HepG2 (cell line): ENCODE data around the gene PAIP2. TPM values are rescaled to one million over a fixed set of nuclear protein-coding genes. Genes with fewer than 3 reads are reported as not detected.

Experiments used
- ATAC-seq: fragments of 200-7000 bp; cut with Tn5 transposase; 3 replicates; pipeline ENCODE4 v1.9.1; 2020; ENCODE audit warnings: mild to moderate bottlenecking, moderate library complexity
- BruUV-seq: library from RNA; stranded (reverse); fragments of 400-500 nt; replicated peaks from 2 replicates; lab custom pipeline; 2021; lab: Mats Ljungman, UMichigan
- CTCF ChIA-PET: fragments of 300-600 bp; formaldehyde crosslinking; extraction: SDS; loops from one replicate; lab custom pipeline; 2021; ENCODE audit warnings: low total read pairs, inconsistent platforms, low intra/inter-chr PET ratio; lab: Yijun Ruan, JAX
- POLR2A ChIA-PET: fragments of 350-600 bp; sonication (Branson Sonifier 250); formaldehyde crosslinking; loops from one replicate; lab custom pipeline; 2020; ENCODE audit warnings: antibody characterized with exemption, inconsistent platforms; lab: Yijun Ruan, JAX
- DNase-seq: peaks from one replicate; pipeline ENCODE4 v3.0.0-alpha.2; 2015; ENCODE audit warnings: low spot score
- FAIRE-seq: peaks from 3 replicates; lab custom pipeline; 2011; peaks lifted over from hg19 to GRCh38; lab: Jason Lieb, UNC
- H2AFZ ChIP-seq: one replicate; pipeline ENCODE4 v1.6.1; 2011; ENCODE audit warnings: low read length, inconsistent platforms
- H3K27ac ChIP-seq: fragments of 300-600 bp; 3 replicates; pipeline ENCODE4 v1.8.0; 2011; ENCODE audit warnings: mixed run types, mild to moderate bottlenecking, mixed read lengths, low read length, inconsistent platforms; ENCODE audit not compliant: insufficient read depth; ENCODE audit errors: extremely low read length
- H3K27me3 ChIP-seq, 2 experiments: fragments of 200-600 bp in 1 of 2; 2 replicates in 1 of 2; 3 replicates in 1 of 2; pipeline versions ENCODE4 v1.6.0 to v1.8.0; 2011; ENCODE audit warnings: low read length in 2 of 2, mild to moderate bottlenecking in 2 of 2, moderate library complexity in 2 of 2, inconsistent platforms in 1 of 2; ENCODE audit not compliant: insufficient read depth in 2 of 2, control insufficient read depth in 1 of 2
- H3K36me3 ChIP-seq, 2 experiments: fragments of 200-600 bp in 1 of 2; replicated peaks in 1 of 2; 2 replicates in 1 of 2; 3 replicates in 1 of 2; pipeline versions ENCODE4 v1.5.1 to v1.8.0; 2011; ENCODE audit warnings: low read length in 2 of 2, inconsistent platforms in 1 of 2; ENCODE audit not compliant: insufficient read depth in 2 of 2, control insufficient read depth in 1 of 2
- H3K4me1 ChIP-seq: 2 replicates; pipeline ENCODE4 v1.5.1; 2012; ENCODE audit warnings: low read length, inconsistent platforms; ENCODE audit not compliant: insufficient read depth
- H3K4me2 ChIP-seq: 2 replicates; pipeline ENCODE4 v1.6.0; 2011; ENCODE audit warnings: low read depth, low read length, inconsistent platforms
- H3K4me3 ChIP-seq, 3 experiments: fragments of 200-600 bp in 1 of 3; sonication (generic), shearing (Covaris generic) in 1 of 3; replicated peaks in 1 of 3; 2 replicates each; pipeline ENCODE4 v1.5.1; 2011 to 2016; ENCODE audit warnings: low read length in 3 of 3, inconsistent platforms in 2 of 3, low read depth in 2 of 3, mild to moderate bottlenecking in 2 of 3, control low read depth in 1 of 3, mixed read lengths in 1 of 3; ENCODE audit not compliant: insufficient read depth in 1 of 3
- H3K79me2 ChIP-seq: one replicate; pipeline ENCODE4 v1.6.1; 2011; ENCODE audit warnings: low read length, inconsistent platforms; ENCODE audit not compliant: insufficient read depth
- H3K9ac ChIP-seq: 2 replicates; pipeline ENCODE4 v1.6.0; 2011; ENCODE audit warnings: mild to moderate bottlenecking, low read depth, low read length, inconsistent platforms; ENCODE audit not compliant: insufficient read depth
- H3K9me3 ChIP-seq: 2 replicates; pipeline ENCODE4 v1.5.1; 2012; ENCODE audit warnings: mild to moderate bottlenecking, low read length
- H4K20me1 ChIP-seq: 2 replicates; pipeline ENCODE4 v1.6.0; 2011; ENCODE audit warnings: inconsistent platforms, mild to moderate bottlenecking, low read length, moderate library complexity; ENCODE audit not compliant: insufficient read depth
- ATF7-NPFF ChIP-seq: sonication (generic); formaldehyde crosslinking; IDR thresholded peaks from 2 replicates; pipeline ENCODE4 v1.8.1; 2023; ENCODE audit warnings: mild to moderate bottlenecking, low read depth, missing genetic modification reagents, moderate library complexity
- HNF4A ChIP-seq: sonication (generic); formaldehyde crosslinking; IDR thresholded peaks from 2 replicates; pipeline ENCODE4 v1.4.0; 2020; ENCODE audit warnings: missing genetic modification reagents
- SIN3A ChIP-seq: IDR thresholded peaks from 2 replicates; pipeline ENCODE4 v1.6.1; 2011; ENCODE audit warnings: low read depth, mild to moderate bottlenecking, control low read depth, low read length, borderline replicate concordance
- ZFX ChIP-seq: sonication (generic); formaldehyde crosslinking; IDR thresholded peaks from 2 replicates; pipeline ENCODE4 v1.4.0; 2020; ENCODE audit warnings: mild to moderate bottlenecking, low read depth, missing genetic modification reagents, moderate library complexity
- ZNF616 ChIP-seq: sonication (generic); formaldehyde crosslinking; IDR thresholded peaks from 2 replicates; pipeline ENCODE4 v1.5.0; 2020; ENCODE audit warnings: low read depth, mild to moderate bottlenecking, missing genetic modification reagents
- WGBS: methylation state at CpG from one replicate; pipeline ENCODE4 v1.1.6; 2017; ENCODE audit warnings: low lambda C conversion rate; 5-methylcytosine and 5-hydroxymethylcytosine counted together
- in situ Hi-C: cut with HindIII; loops from 2 replicates; pipeline ENCODE4 v1.10.0; 2017; ENCODE audit warnings: low pct_unique_long_range_greater_than_20kb; ENCODE audit not compliant: extremely low pct_ligation_motif_present
- intact Hi-C: fragments of 100-400 bp; cut with micrococcal nuclease; formaldehyde crosslinking; loops from one replicate; pipeline ENCODE4 v1.10.0; 2022; ENCODE audit not compliant: unreplicated experiment
- polyA plus RNA-seq, 8 experiments: library from polyadenylated mRNA; depleted of rRNA in 3 of 8; stranded (reverse) in 7 of 8; unstranded in 1 of 8; fragments of >200 nt; fragmentation: Illumina TruSeq in 4 of 8; extraction: Trizol in 4 of 8; gene quantifications; 2 replicates each; pipeline versions ENCODE4 v1.2.1 to v1.2.3, GENCODE V29; 2011 to 2016; ENCODE audit warnings: low read depth in 4 of 8, missing spikeins in 1 of 8, mixed read lengths in 1 of 8; ENCODE audit not compliant: insufficient read depth in 1 of 8
- total RNA-seq, 5 experiments: library from RNA; depleted of rRNA; stranded (reverse); fragments of >200 nt; fragmentation: Illumina TruSeq; extraction: Trizol; gene quantifications; 2 replicates each; pipeline ENCODE4 v1.2.3, GENCODE V29; 2016; ENCODE audit warnings: low read depth in 1 of 5
- TF ChIP-seq, protein P1 (sequence below): sonication (generic); formaldehyde crosslinking; IDR thresholded peaks from 2 replicates; pipeline ENCODE4 v1.9.0; 2021; ENCODE audit warnings: mild to moderate bottlenecking, missing genetic modification reagents
- TF ChIP-seq, protein P2 (sequence below): IDR thresholded peaks from 2 replicates; pipeline ENCODE4 v1.6.1; 2012; ENCODE audit warnings: low read length, improper control_type of control experiment
- TF ChIP-seq, protein P3 (sequence below): fragments of 450-650 bp; IDR thresholded peaks from 2 replicates; pipeline ENCODE4 v1.6.1; 2017

The PAIP2 gene
- total and polyA plus RNA-seq, 2 of the 13 experiments (the other 11 are each of a cell fraction or from before 2014, with no cell fraction given), result 61.5 to 76.3 TPM

DNA sequence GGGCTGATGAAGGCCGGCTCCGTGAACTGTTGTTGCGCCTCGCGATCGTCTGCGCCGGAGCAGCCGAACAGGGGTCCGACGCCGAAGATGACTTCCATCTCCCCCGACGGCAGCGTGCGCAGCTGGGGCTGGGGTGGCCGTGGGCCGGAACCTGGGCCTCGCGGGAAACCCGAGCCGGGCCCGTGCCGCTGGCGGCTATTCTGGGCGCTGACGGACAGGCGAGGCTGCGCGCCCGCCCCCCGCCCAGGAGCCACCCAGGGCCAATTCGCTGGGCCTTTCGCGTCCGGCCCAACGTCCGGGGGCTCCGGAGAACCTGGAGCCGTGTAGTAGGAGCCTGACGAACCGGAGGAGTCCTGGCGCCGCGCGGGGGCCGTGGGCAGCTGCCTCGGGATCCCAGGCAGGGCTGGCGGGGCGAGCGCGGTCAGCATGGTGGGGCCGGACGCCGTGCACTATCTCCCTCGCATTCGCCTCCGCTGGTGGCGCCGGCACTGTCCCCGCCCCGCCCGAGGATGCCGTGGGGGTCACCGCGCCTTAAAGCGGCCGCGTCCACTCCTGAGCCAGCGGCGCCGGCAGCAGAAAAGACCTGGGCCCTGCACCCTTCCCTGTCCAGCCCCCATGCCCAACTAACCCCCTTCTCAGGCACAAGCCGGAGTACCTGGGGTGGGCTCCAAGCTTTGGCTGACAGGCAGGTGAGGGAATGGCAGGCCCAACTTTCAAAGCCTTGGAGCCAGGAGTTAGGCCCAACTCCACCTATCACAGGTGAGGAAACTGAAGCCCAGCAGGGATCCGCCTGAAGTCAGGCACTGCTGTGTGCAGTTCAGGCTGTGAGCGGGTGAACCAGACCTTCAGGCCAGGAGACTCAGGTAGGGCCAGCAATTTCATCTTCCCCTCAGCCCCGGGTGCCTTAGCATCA, 53.3 kb downstream of the PAIP2 start, which contains the start of gene PROB1:
Gene PROB1 (minus strand): TSS at position 451 of the 913 bp plus-strand sequence. CDS start 23 bp downstream, at position 428.
- in situ Hi-C loops, result no loop called here
- no peak for ATAC-seq
- WGBS, result 98% methylated on average over 33 of the region's 76 CpGs
- intact Hi-C loops, result no loop called here
- H3K4me1 ChIP-seq, result peaks cover 23% of the 10 kb centered on the region
- H3K27ac ChIP-seq, result no peak within 1 kb of the TSS
- no peaks in the 10 kb centered on the region for H3K36me3 ChIP-seq
- no peak for TF ChIP-seq ATF7-NPFF (CRISPR knock-in tag)
- no peak for TF ChIP-seq ZNF616 (CRISPR knock-in tag)
- TF ChIP-seq, protein P1, sequence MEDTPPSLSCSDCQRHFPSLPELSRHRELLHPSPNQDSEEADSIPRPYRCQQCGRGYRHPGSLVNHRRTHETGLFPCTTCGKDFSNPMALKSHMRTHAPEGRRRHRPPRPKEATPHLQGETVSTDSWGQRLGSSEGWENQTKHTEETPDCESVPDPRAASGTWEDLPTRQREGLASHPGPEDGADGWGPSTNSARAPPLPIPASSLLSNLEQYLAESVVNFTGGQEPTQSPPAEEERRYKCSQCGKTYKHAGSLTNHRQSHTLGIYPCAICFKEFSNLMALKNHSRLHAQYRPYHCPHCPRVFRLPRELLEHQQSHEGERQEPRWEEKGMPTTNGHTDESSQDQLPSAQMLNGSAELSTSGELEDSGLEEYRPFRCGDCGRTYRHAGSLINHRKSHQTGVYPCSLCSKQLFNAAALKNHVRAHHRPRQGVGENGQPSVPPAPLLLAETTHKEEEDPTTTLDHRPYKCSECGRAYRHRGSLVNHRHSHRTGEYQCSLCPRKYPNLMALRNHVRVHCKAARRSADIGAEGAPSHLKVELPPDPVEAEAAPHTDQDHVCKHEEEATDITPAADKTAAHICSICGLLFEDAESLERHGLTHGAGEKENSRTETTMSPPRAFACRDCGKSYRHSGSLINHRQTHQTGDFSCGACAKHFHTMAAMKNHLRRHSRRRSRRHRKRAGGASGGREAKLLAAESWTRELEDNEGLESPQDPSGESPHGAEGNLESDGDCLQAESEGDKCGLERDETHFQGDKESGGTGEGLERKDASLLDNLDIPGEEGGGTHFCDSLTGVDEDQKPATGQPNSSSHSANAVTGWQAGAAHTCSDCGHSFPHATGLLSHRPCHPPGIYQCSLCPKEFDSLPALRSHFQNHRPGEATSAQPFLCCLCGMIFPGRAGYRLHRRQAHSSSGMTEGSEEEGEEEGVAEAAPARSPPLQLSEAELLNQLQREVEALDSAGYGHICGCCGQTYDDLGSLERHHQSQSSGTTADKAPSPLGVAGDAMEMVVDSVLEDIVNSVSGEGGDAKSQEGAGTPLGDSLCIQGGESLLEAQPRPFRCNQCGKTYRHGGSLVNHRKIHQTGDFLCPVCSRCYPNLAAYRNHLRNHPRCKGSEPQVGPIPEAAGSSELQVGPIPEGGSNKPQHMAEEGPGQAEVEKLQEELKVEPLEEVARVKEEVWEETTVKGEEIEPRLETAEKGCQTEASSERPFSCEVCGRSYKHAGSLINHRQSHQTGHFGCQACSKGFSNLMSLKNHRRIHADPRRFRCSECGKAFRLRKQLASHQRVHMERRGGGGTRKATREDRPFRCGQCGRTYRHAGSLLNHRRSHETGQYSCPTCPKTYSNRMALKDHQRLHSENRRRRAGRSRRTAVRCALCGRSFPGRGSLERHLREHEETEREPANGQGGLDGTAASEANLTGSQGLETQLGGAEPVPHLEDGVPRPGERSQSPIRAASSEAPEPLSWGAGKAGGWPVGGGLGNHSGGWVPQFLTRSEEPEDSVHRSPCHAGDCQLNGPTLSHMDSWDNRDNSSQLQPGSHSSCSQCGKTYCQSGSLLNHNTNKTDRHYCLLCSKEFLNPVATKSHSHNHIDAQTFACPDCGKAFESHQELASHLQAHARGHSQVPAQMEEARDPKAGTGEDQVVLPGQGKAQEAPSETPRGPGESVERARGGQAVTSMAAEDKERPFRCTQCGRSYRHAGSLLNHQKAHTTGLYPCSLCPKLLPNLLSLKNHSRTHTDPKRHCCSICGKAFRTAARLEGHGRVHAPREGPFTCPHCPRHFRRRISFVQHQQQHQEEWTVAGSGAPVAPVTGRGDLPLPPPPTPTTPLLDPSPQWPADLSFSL (CRISPR knock-in tag), result no peak
- TF ChIP-seq, protein P2, sequence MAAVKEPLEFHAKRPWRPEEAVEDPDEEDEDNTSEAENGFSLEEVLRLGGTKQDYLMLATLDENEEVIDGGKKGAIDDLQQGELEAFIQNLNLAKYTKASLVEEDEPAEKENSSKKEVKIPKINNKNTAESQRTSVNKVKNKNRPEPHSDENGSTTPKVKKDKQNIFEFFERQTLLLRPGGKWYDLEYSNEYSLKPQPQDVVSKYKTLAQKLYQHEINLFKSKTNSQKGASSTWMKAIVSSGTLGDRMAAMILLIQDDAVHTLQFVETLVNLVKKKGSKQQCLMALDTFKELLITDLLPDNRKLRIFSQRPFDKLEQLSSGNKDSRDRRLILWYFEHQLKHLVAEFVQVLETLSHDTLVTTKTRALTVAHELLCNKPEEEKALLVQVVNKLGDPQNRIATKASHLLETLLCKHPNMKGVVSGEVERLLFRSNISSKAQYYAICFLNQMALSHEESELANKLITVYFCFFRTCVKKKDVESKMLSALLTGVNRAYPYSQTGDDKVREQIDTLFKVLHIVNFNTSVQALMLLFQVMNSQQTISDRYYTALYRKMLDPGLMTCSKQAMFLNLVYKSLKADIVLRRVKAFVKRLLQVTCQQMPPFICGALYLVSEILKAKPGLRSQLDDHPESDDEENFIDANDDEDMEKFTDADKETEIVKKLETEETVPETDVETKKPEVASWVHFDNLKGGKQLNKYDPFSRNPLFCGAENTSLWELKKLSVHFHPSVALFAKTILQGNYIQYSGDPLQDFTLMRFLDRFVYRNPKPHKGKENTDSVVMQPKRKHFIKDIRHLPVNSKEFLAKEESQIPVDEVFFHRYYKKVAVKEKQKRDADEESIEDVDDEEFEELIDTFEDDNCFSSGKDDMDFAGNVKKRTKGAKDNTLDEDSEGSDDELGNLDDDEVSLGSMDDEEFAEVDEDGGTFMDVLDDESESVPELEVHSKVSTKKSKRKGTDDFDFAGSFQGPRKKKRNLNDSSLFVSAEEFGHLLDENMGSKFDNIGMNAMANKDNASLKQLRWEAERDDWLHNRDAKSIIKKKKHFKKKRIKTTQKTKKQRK, result no peak
- TF ChIP-seq, protein P3, sequence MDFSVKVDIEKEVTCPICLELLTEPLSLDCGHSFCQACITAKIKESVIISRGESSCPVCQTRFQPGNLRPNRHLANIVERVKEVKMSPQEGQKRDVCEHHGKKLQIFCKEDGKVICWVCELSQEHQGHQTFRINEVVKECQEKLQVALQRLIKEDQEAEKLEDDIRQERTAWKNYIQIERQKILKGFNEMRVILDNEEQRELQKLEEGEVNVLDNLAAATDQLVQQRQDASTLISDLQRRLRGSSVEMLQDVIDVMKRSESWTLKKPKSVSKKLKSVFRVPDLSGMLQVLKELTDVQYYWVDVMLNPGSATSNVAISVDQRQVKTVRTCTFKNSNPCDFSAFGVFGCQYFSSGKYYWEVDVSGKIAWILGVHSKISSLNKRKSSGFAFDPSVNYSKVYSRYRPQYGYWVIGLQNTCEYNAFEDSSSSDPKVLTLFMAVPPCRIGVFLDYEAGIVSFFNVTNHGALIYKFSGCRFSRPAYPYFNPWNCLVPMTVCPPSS, result no peak
- no peak for TF ChIP-seq HNF4A
- no peak for TF ChIP-seq ZFX (CRISPR knock-in tag)
- no peak for TF ChIP-seq SIN3A
- TF ChIP-seq, all 625 proteins: peak for 0
- no peak within 1 kb of the TSS for H3K4me2 ChIP-seq
- H3K9ac ChIP-seq, result no peak within 1 kb of the TSS
- H2AFZ ChIP-seq, result no peak within 1 kb of the TSS
- no peaks in the 10 kb centered on the region for H3K79me2 ChIP-seq
- CTCF ChIA-PET, result no interaction called here
- H3K9me3 ChIP-seq, result no peaks in the 10 kb centered on the region
- no TSS peak for BruUV-seq
- H3K4me3 ChIP-seq, result no peak within 1 kb of the TSS
- POLR2A ChIA-PET, result interaction anchor here (1.0 to 1.2 kb wide), 2 partner anchors 9 to 44 kb away, joined by 3 read pairs; partner anchors contain the start of gene SPATA24
- FAIRE-seq (no peak), DNase-seq (no peak)
- no peaks in the 10 kb centered on the region for H3K27me3 ChIP-seq
- no peaks in the 10 kb centered on the region for H4K20me1 ChIP-seq
